ENCODE results near the gene PPT2.

DNA sequence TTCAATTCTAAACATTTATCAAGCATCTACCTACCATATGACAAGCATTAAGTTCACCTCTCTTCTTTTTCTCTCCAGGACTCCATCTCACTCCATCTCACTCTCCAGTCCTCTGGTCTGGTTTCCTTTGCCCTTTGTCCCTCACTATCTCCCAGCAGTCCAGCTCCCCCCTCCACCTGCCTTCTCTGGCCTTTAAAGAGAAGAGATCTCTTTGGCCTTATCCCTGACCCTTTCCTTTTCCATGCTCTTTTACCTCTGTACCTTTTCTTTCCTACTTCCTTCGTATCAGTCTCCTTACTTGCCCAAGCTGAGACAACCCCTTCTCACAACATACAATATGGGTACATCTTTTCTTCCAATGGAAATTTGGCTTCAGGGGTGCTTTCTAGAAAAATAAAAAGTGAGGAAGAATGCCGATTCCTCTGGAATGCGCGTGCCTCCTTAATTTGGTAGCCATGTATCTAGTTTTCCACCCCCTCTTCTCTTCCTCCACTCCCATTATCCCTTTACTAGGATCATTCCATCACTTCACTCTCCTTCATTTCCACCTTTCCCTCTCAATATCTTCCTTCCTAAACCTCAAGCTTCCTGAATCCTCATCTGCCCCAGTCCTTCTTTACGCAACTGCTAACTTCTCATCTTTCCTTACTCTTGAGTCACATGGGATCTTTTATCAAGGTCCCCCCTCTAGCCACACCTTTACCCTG, 22.7 kb downstream of the PPT2 start:
- TF ChIP-seq, protein P1, sequence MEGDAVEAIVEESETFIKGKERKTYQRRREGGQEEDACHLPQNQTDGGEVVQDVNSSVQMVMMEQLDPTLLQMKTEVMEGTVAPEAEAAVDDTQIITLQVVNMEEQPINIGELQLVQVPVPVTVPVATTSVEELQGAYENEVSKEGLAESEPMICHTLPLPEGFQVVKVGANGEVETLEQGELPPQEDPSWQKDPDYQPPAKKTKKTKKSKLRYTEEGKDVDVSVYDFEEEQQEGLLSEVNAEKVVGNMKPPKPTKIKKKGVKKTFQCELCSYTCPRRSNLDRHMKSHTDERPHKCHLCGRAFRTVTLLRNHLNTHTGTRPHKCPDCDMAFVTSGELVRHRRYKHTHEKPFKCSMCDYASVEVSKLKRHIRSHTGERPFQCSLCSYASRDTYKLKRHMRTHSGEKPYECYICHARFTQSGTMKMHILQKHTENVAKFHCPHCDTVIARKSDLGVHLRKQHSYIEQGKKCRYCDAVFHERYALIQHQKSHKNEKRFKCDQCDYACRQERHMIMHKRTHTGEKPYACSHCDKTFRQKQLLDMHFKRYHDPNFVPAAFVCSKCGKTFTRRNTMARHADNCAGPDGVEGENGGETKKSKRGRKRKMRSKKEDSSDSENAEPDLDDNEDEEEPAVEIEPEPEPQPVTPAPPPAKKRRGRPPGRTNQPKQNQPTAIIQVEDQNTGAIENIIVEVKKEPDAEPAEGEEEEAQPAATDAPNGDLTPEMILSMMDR (IDR thresholded peaks at IDR 0.05), result no peak
- TF ChIP-seq POLR2A (IDR thresholded peaks at IDR 0.05) (no peak), EP300 (IDR thresholded peaks at IDR 0.05) (no peak), POLR2AphosphoS5 (IDR thresholded peaks at IDR 0.05) (no peak)
